ENCODE data around the gene PTPRN2.

DNA sequence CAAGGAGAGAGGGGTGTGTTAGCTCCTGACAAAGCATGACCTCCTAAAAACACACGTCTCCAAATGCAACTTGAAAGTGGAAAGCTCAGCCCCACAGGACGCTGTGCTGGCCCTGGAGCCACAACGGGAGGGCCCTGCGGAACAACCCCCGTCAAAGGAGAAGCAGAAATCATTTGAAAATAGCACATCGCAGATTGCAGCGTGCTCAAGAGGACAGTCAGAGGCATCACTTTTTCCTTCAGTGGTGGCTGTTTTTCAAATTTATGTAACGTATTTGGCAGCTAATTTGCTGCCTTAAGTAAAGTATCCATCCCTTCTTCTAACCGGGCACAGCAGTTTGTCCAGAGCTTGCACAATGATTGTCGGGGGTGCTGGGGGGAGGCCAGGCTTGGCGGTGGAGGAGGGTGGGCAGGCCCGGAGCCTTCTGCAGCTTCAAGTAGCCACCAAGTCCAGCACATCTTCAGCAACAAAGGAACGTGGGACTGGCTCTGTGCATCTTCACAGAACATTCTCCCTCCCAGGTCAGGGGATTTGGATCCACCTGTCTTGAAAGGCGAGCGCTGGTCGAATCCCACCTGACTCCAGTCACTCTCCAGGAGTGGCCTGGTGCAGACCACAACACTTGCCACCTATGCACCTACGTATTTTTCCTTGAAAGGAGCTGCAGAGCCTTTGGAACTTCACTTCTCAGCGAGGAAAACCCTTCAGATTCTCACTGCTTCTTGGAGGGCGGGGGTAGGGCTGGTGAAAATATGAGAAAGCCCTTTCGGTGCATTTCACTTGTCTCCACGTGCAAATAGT is 904.5 kb downstream of the PTPRN2 start:
- TF ChIP-seq POLR2AphosphoS5 (IDR thresholded peaks at IDR 0.05; ENCODE audit: low read depth, low read length) = no peak
- TF ChIP-seq, protein P1, sequence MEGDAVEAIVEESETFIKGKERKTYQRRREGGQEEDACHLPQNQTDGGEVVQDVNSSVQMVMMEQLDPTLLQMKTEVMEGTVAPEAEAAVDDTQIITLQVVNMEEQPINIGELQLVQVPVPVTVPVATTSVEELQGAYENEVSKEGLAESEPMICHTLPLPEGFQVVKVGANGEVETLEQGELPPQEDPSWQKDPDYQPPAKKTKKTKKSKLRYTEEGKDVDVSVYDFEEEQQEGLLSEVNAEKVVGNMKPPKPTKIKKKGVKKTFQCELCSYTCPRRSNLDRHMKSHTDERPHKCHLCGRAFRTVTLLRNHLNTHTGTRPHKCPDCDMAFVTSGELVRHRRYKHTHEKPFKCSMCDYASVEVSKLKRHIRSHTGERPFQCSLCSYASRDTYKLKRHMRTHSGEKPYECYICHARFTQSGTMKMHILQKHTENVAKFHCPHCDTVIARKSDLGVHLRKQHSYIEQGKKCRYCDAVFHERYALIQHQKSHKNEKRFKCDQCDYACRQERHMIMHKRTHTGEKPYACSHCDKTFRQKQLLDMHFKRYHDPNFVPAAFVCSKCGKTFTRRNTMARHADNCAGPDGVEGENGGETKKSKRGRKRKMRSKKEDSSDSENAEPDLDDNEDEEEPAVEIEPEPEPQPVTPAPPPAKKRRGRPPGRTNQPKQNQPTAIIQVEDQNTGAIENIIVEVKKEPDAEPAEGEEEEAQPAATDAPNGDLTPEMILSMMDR (IDR thresholded peaks at IDR 0.05 in 2 of 3, conservative IDR thresholded peaks at IDR 0.05 in 1 of 3; ENCODE audit: borderline replicate concordance in 1 of 3, insufficient read depth in 1 of 3, low read depth in 2 of 3, low read length in 2 of 3) = no peak
- no peak for TF ChIP-seq SIN3A (IDR thresholded peaks at IDR 0.05; ENCODE audit: low read depth)
- TF ChIP-seq POLR2A (IDR thresholded peaks at IDR 0.05; ENCODE audit: borderline replicate concordance, extremely low read depth, insufficient read depth, insufficient read length) = no peak
- no peak for TF ChIP-seq EZH2 (IDR thresholded peaks at IDR 0.05)
- TF ChIP-seq YY1 (IDR thresholded peaks at IDR 0.05; ENCODE audit: extremely low read depth, insufficient replicate concordance, low read depth, low read length) = no peak
- no peak for TF ChIP-seq ZFX (IDR thresholded peaks at IDR 0.05)
